Heart right ventricle (tissue), 16 donors: ENCODE measurements around the gene XPO1. TPM values are rescaled to one million over a fixed set of nuclear protein-coding genes. Genes with fewer than 3 reads are reported as not detected.
"Not testable (repeated sequence)": the region's sequence is repeated elsewhere in the genome, so short reads cannot be mapped to it uniquely, and the experiment has no call there.

Source experiments
- ATAC-seq, 8 donors: fragments of 200-7000 bp; cut with Tn5 transposase; one replicate each; pipeline ENCODE4 v1.9.1; 2020; ENCODE audit warnings: mild to moderate bottlenecking in 8 of 8, moderate library complexity in 8 of 8, moderate number of reproducible peaks in 1 of 8
- DNase-seq, 2 donors: peaks; one replicate each; pipeline ENCODE4 v3.0.0-alpha.2; 2020
- H3K27ac ChIP-seq, 10 donors: fragments of 200-600 bp; sonication (generic) in 2 of 10; one replicate each; pipeline versions ENCODE4 v1.5.0 to v1.8.0; 2020 to 2022; ENCODE audit warnings: mild to moderate bottlenecking in 3 of 10
- H3K27me3 ChIP-seq, 7 donors: fragments of 200-600 bp; one replicate each; pipeline ENCODE4 v1.8.0; 2021 to 2022; ENCODE audit warnings: mild to moderate bottlenecking in 2 of 7
- H3K36me3 ChIP-seq, 9 donors: fragments of 200-600 bp; sonication (generic) in 1 of 9; one replicate each; pipeline versions ENCODE4 v1.5.0 to v1.8.0; 2020 to 2022; ENCODE audit warnings: mild to moderate bottlenecking in 2 of 9
- H3K4me1 ChIP-seq, 9 donors: fragments of 200-600 bp; sonication (generic) in 1 of 9; one replicate each; pipeline versions ENCODE4 v1.5.0 to v1.8.0; 2020 to 2022; ENCODE audit warnings: mild to moderate bottlenecking in 4 of 9
- H3K4me3 ChIP-seq, 10 donors: fragments of 200-600 bp; sonication (generic) in 2 of 10; one replicate each; pipeline versions ENCODE4 v1.5.0 to v1.8.0; 2020 to 2022; ENCODE audit warnings: mild to moderate bottlenecking in 7 of 10, moderate library complexity in 2 of 10
- H3K9me3 ChIP-seq, 11 donors: fragments of 200-600 bp in 10 of 11; sonication (generic) in 2 of 11; one replicate each; pipeline versions ENCODE4 v1.5.0 to v1.8.0; 2013 to 2022; ENCODE audit warnings: mild to moderate bottlenecking in 2 of 11, control low read depth in 1 of 11, moderate library complexity in 1 of 11
- WGBS, 2 donors: extraction: QIAGEN DNeasy Blood & Tissue Kit; methylation state at CpG; one replicate each; pipeline ENCODE4 v1.1.7; 2013; ENCODE audit warnings: inconsistent platforms in 1 of 2; 5-methylcytosine and 5-hydroxymethylcytosine counted together
- intact Hi-C, 10 donors: fragments of 100-400 bp; cut with DNase I; formaldehyde crosslinking; loops; one replicate each; pipeline versions ENCODE4 v1.11.1 to v1.14.2; 2022
- polyA plus RNA-seq, 2 donors: library from polyadenylated mRNA; stranded (reverse); fragments of 200-250 nt; gene quantifications; one replicate each; pipeline ENCODE4 v1.2.3, GENCODE V29; 2013
- total RNA-seq, 10 donors: library from RNA; stranded (reverse); fragmentation: NEBNext Ultra II Directional in 3 of 10; extraction: Animal tissue kit (Norgen Biotek cat#: 25700) in 3 of 10; gene quantifications; one replicate each; pipeline versions ENCODE4 v1.2.1 to v1.2.4, GENCODE V29; 2021 to 2023
- TF ChIP-seq, protein P1 (sequence below), 9 donors: fragments of 200-600 bp; sonication (generic) in 2 of 9; IDR thresholded peaks; one replicate each; pipeline versions ENCODE4 v1.5.0 to v1.8.0; 2021 to 2022; ENCODE audit warnings: antibody characterized with exemption in 9 of 9, mild to moderate bottlenecking in 5 of 9, moderate library complexity in 1 of 9
- donor health status: Arrhythmogenic right ventricular cardiomyopathy.
- donor health status: ischemic (EF 13 %, LVEDD 7.1; RV severe dilation, severe dysfunction).
- donor health status: healthy with polysubstance abuse.
- donor health status: DM: no; HTN: yes; CAD: no.
- donor health status: DM: no; HTN: no; CAD: no.
- donor health status: ischemic (EF 25% LVEDD 6.9; RV normal size, moderate dysfunction).
- donor health status: ischemic (EF 25% LVEDD 5.7; RV mildly dilated, moderate dysfunction).
- donor health status: healthy.
- donor health status: DM: yes; HTN: yes; CAD: no.
- donor health status: Ischemic cardiomyopathy.
- donor health status: ischemic (EF 35%, LVEDD 5.7; RV mildly dilated, moderate dysfunction).
- donor health status: nonischemic (EF 11% LVEDD 7.7; RV severe dilation, severe dysfunction).
- donor health status: DM: yes; HTN: yes; CAD: no.
- donor health status: PGD.
- donor health status: ischemic (EF 29% LVEDD 5.4; RV normal size, mild dysfunction).
- donor health status: nonischemic (EF 23%, LVEDD 6.1; RV moderate dilation, normal function).

Gene XPO1
- total and polyA plus RNA-seq, 12 donors, result 49.2 to 77.3 (median 66.3) TPM

DNA sequence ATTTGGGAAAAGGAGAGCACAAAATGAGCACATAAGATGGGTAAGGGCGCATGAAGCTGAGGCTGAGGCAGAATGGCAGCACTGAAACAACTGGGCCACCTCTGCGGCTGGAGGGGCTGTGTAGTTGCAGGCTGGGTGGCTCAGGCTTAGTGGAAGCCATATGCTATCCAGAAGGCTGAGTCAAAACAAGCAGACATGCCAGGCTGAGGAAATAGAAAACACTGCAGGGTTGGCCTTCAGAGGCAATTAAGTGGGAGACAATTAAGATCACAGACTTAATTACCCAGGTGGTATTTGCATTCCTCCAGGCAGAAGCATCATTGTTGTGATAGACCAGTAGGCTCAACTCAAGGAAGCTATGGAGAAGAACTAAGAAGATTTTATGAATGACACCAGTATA, 11.4 kb upstream of the XPO1 start:
- Histone ChIP-seq H3K9me3 (no peaks in the 10 kb centered on the region), H3K4me3 (no peak overlapping the region), H3K4me1 (no peaks in the 10 kb centered on the region), H3K27me3 (no peaks in the 10 kb centered on the region), H3K27ac (no peak overlapping the region), H3K36me3 (no peaks in the 10 kb centered on the region)
- TF ChIP-seq, protein P1, sequence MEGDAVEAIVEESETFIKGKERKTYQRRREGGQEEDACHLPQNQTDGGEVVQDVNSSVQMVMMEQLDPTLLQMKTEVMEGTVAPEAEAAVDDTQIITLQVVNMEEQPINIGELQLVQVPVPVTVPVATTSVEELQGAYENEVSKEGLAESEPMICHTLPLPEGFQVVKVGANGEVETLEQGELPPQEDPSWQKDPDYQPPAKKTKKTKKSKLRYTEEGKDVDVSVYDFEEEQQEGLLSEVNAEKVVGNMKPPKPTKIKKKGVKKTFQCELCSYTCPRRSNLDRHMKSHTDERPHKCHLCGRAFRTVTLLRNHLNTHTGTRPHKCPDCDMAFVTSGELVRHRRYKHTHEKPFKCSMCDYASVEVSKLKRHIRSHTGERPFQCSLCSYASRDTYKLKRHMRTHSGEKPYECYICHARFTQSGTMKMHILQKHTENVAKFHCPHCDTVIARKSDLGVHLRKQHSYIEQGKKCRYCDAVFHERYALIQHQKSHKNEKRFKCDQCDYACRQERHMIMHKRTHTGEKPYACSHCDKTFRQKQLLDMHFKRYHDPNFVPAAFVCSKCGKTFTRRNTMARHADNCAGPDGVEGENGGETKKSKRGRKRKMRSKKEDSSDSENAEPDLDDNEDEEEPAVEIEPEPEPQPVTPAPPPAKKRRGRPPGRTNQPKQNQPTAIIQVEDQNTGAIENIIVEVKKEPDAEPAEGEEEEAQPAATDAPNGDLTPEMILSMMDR (IDR thresholded peaks at IDR 0.05), result no peak
- 95 to 97% methylated on average over 2 of the region's 2 CpGs for WGBS, 2 donors
- DNase-seq (no peak), ATAC-seq (no peak)
- intact Hi-C loops, result loop anchor here in 1 of 10 donors (10.0 kb wide), 1 partner anchor 85 kb away; no protein-coding TSS in a partner anchor

DNA sequence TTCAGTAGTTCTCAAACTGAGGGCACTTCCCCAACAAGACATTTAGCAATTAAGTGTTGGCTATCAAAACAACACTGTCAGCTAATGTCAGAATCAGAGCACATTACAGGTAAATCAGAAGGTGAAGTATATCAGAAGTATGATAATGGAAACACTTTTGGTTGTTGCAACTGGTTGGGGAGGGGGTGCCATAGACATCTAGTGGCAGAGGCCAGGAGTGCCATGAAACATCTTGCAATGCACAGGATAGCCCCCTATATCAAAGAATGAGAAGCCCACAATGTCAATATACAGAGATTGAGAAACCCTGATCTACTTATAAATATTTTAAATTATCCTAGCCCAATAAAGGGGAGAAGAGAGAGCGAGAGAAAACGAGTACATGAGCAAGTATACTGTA, 4.9 kb upstream of the XPO1 start:
- no peak overlapping the region for H3K4me3 ChIP-seq
- TF ChIP-seq, protein P1 (IDR thresholded peaks at IDR 0.05), result no peak
- H3K27ac ChIP-seq, result no peak overlapping the region
- intact Hi-C loops, result loop anchor here in 1 of 10 donors (10.0 kb wide), 1 partner anchor 92 kb away; no protein-coding TSS in a partner anchor
- DNase-seq (no peak), ATAC-seq (no peak)
- H3K36me3 ChIP-seq, result no peaks in the 10 kb centered on the region
- WGBS, 2 donors, result 89 to 92% methylated on average over 2 of the region's 2 CpGs
- H3K27me3 ChIP-seq, result no peaks in the 10 kb centered on the region
- H3K4me1 ChIP-seq, result peaks cover 0 to 10% (median 7%) of the 10 kb centered on the region in 9 donors
- no peaks in the 10 kb centered on the region for H3K9me3 ChIP-seq

DNA sequence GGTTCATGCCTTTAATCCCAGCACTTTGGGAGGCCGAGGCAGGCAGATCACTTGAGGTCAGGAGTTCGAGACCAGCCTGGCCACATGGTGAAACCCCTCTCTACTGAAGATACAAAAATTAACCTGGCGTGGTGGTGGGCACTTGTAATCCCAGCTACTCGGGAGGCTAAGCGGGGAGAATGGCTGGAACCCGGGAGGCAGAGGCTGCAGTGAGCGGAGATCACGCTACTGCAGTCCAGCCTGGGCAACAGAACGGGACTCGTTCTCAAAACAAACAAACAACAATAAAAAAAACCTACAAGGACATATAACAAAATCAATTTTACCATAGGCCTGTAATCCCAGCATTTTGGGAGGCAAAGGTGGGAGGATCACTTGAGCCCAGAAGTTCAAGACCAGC, 2.0 kb upstream of the XPO1 start:
- peaks cover 0 to 18% (median 14%) of the 10 kb centered on the region in 9 donors for H3K4me1 ChIP-seq
- H3K9me3 ChIP-seq, H3K4me3 ChIP-seq, H3K27ac ChIP-seq, DNase-seq, H3K36me3 ChIP-seq, ATAC-seq, H3K27me3 ChIP-seq: not testable (repeated sequence)
- 96 to 98% methylated on average over 10 of the region's 10 CpGs for WGBS, 2 donors
- intact Hi-C loops, result loop anchor here in 1 of 10 donors (10.0 kb wide), 1 partner anchor 95 kb away; no protein-coding TSS in a partner anchor

DNA sequence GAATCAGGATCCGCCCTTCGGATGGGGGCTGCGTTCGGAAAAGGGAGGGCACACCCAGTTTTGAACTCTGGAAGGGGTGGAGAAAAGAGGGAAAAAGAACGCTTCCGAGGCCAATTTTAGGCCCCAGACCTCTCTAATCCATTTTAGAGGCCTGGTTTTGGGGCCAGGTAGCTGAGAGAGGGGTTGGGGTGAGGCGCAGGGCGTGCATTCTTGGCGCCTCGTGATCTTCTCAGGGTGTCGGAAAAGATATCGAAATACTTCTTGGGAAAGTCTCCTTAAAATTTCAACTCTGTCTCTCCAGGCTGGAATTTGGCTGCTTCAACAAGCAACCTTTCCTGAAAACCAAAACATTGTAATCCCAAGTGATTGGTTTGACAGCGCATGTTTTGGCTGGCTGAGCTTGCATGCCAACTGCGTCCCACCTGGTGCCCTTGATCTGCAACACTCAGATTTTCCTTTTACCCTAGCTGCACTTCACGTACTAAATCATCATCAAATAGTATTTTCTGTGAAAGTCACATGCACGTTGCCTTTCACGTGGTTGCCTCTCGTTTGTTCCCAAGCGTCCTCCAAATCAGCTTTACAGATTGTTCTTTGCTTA, 864 bp upstream of the XPO1 start:
- peaks cover 0 to under 1% (median 0%) of the 10 kb centered on the region in 9 donors for H3K36me3 ChIP-seq
- H3K9me3 ChIP-seq, result no peaks in the 10 kb centered on the region
- peak overlapping the region; percentile 58 to 81 (median 72) for H3K4me3 ChIP-seq
- H3K27ac ChIP-seq, result peak overlapping the region; percentile 85 to 99 (median 94)
- 2 to 3% methylated on average over 19 of the region's 19 CpGs for WGBS, 2 donors
- H3K27me3 ChIP-seq, result no peaks in the 10 kb centered on the region
- peak in 1 of 2 donors; percentile 11 for DNase-seq
- TF ChIP-seq, protein P1 (IDR thresholded peaks at IDR 0.05), result no peak
- peaks cover 0 to 29% (median 25%) of the 10 kb centered on the region in 9 donors for H3K4me1 ChIP-seq
- no peak for ATAC-seq
- intact Hi-C loops, result loop anchor here in 8 of 10 donors (2.0 to 10.0 kb wide), 11 partner anchors 64 to 656 kb away; partner anchors contain the start of genes USP34 (in 5 of the 8), FAM161A (in 2 of the 8) and B3GNT2 (in 1 of the 8)

DNA sequence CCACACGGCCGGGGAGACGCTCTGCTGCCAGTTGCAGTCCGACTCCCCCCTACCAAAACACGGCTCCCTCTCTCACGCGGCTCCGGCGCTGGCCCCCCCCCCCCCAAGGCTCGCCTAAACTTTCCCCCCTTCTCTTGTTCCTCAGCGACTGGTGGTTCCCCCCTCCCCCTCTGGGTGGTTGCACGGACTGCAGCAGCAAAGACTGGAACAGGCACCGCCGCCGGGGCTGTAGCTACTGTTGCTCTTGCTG, 281 bp downstream of the XPO1 start:
- H3K36me3 ChIP-seq, result peaks cover 0 to 7% (median 0%) of the 10 kb centered on the region in 9 donors
- intact Hi-C loops, result loop anchor here in 8 of 10 donors (2.0 to 10.0 kb wide), 11 partner anchors 63 to 657 kb away; partner anchors contain the start of genes USP34 (in 5 of the 8), FAM161A (in 2 of the 8) and B3GNT2 (in 1 of the 8)
- TF ChIP-seq, protein P1 (IDR thresholded peaks at IDR 0.05), result no peak
- ATAC-seq (no peak), DNase-seq (no peak)
- H3K9me3 ChIP-seq, result no peaks in the 10 kb centered on the region
- no peaks in the 10 kb centered on the region for H3K27me3 ChIP-seq
- peak overlapping the region; percentile 85 to 99 (median 94) for H3K27ac ChIP-seq
- WGBS, 2 donors, result 0% methylated on average over 6 to 14 of the region's 15 CpGs
- H3K4me1 ChIP-seq, result peaks cover 0 to 39% (median 35%) of the 10 kb centered on the region in 9 donors
- peak overlapping the region; percentile 58 to 81 (median 72) for H3K4me3 ChIP-seq
